ENCODE data around the gene FNBP1. TPM values are rescaled to one million over a fixed set of nuclear protein-coding genes. Genes with fewer than 3 reads are reported as not detected.

FNBP1 gene
- total and polyA plus RNA-seq, 10 of the 15 experiments (the other 5 are each of a cell fraction or from before 2014, with no cell fraction given), result 64.5 to 353 (median 179) TPM

DNA sequence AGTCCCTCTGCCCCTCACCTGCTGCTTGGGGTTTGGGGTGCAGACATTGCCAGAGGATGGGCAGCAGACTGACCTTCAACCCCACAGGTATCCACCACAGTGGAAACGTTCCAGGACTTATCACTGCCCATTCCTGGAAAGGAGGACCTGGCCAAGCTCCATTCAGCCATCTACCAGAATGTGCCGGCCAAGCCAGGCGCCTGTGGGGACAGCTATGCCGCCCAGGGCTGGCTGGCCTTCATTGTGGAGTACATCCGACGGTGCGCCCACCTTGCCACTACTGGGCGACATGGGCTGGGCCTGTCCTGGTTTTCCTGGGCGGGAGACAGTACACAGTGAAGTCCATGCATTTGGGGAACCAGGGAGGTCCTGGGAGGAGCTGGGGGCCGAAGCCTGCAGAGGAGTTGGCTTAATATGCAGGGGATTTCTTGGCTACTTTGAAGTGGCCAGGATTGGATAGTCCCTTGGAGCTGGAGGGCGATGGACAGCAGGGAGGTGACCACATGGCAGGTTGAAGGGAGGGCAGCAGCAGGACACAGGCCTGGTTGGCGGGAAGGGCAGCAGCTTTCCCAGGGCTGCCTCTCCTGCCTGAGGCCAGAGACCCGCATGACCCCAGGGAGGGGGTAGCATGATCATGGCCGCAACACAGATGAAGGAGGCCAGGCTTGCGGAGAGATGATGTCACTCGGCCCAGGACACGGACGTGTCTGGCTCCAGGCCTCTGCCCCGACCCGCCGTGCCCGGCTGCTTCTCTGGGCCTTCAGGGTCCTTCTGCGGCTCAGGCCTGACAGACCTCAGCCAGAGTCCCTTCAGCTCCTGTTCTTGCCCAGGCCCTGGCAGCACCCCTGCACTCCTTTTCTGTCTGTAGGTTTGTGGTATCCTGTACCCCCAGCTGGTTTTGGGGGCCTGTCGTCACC lies 173.1 kb downstream of the FNBP1 start:
- ChIA-PET RAD21 (ENCODE audit: unreplicated experiment) (no interaction called here), SMC1A (ENCODE audit: uncharacterized antibody, unreplicated experiment) (interaction anchor here (0.6 kb wide), 1 partner anchor 344 kb away, joined by 3 read pairs; no protein-coding TSS in a partner anchor), CTCF (no interaction called here), POLR2A (no interaction called here)
- Histone ChIP-seq H3K79me2 (ENCODE audit: control insufficient read depth, insufficient read depth, low read length) (no peaks in the 10 kb centered on the region), H2AFZ (ENCODE audit: control insufficient read depth, low read depth, low read length) (no peak overlapping the region), H3K36me3 (ENCODE audit: control insufficient read depth in 2 of 2, insufficient read depth in 2 of 2, low read length in 1 of 2) (peaks cover 0 to 2% of the 10 kb centered on the region in 2 experiments; a peak in 3 of 4 replicates), H4K20me1 (ENCODE audit: control insufficient read depth, insufficient read depth) (no peaks in the 10 kb centered on the region), H3K27me3 (replicated peaks in 1 of 2; ENCODE audit: control insufficient read depth in 2 of 2, insufficient read depth in 2 of 2, low read length in 1 of 2) (no peaks in the 10 kb centered on the region), H3K4me3 (no peak overlapping the region), H3K4me2 (ENCODE audit: control insufficient read depth, insufficient read depth) (no peak overlapping the region), H3K27ac (ENCODE audit: control insufficient read depth, insufficient read depth) (no peak overlapping the region), H3K9me3 (replicated peaks; ENCODE audit: control insufficient read depth, insufficient read depth, low read length) (no peaks in the 10 kb centered on the region), H3K9ac (ENCODE audit: control insufficient read depth, insufficient read depth, low read length) (no peak overlapping the region), H3K4me1 (ENCODE audit: control insufficient read depth, insufficient read depth, low read length) (peaks cover 5% of the 10 kb centered on the region)
- FAIRE-seq, result no peak
- WGBS (ENCODE audit: insufficient coverage, insufficient replicate concordance, low lambda C conversion rate, missing lambda C conversion rate), result 86% methylated on average over 21 of the region's 24 CpGs
- TF ChIP-seq POLR2A (IDR thresholded peaks at IDR 0.05; ENCODE audit: low read depth, low read length), result peak; percentile 31; the same call in 1 of the 2 replicates
- TF ChIP-seq, protein P1, sequence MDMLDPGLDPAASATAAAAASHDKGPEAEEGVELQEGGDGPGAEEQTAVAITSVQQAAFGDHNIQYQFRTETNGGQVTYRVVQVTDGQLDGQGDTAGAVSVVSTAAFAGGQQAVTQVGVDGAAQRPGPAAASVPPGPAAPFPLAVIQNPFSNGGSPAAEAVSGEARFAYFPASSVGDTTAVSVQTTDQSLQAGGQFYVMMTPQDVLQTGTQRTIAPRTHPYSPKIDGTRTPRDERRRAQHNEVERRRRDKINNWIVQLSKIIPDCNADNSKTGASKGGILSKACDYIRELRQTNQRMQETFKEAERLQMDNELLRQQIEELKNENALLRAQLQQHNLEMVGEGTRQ (IDR thresholded peaks at IDR 0.05; ENCODE audit: borderline replicate concordance, low read depth, low read length), result no peak
- intact Hi-C loops (cut with micrococcal nuclease; ENCODE audit: unreplicated experiment), result no loop called here
- DNase-seq (ENCODE audit: low read depth, low spot score), result no peak
- no peak for ATAC-seq
- BruUV-seq (replicated peaks), result no TSS peak
- in situ Hi-C loops (cut with MboI), result loop anchor here (10.0 kb wide), 1 partner anchor 375 kb away; no protein-coding TSS in a partner anchor

GRCh38 chr9:129868872-129869486 lies 174.0 kb downstream of the FNBP1 start:
- Histone ChIP-seq H3K27me3 (replicated peaks in 1 of 2; ENCODE audit: control insufficient read depth in 2 of 2, insufficient read depth in 2 of 2, low read length in 1 of 2) (no peaks in the 10 kb centered on the region), H3K9ac (ENCODE audit: control insufficient read depth, insufficient read depth, low read length) (no peak overlapping the region), H2AFZ (ENCODE audit: control insufficient read depth, low read depth, low read length) (no peak overlapping the region), H3K36me3 (ENCODE audit: control insufficient read depth in 2 of 2, insufficient read depth in 2 of 2, low read length in 1 of 2) (peaks cover 0 to 2% of the 10 kb centered on the region in 2 experiments; a peak in 3 of 4 replicates), H3K4me1 (ENCODE audit: control insufficient read depth, insufficient read depth, low read length) (peaks cover 5% of the 10 kb centered on the region), H3K4me2 (ENCODE audit: control insufficient read depth, insufficient read depth) (no peak overlapping the region), H3K4me3 (no peak overlapping the region), H3K27ac (ENCODE audit: control insufficient read depth, insufficient read depth) (no peak overlapping the region), H3K9me3 (replicated peaks; ENCODE audit: control insufficient read depth, insufficient read depth, low read length) (no peaks in the 10 kb centered on the region), H4K20me1 (ENCODE audit: control insufficient read depth, insufficient read depth) (no peaks in the 10 kb centered on the region), H3K79me2 (ENCODE audit: control insufficient read depth, insufficient read depth, low read length) (no peaks in the 10 kb centered on the region)
- ChIA-PET CTCF (no interaction called here), RAD21 (ENCODE audit: unreplicated experiment) (no interaction called here), SMC1A (ENCODE audit: uncharacterized antibody, unreplicated experiment) (no interaction called here), POLR2A (no interaction called here)
- FAIRE-seq (no peak), DNase-seq (ENCODE audit: low read depth, low spot score) (no peak), ATAC-seq (peak; percentile 38)
- TF ChIP-seq RELA (IDR thresholded peaks at IDR 0.05; ENCODE audit: borderline replicate concordance, partially characterized antibody), result no peak
- TF ChIP-seq IRF4 (IDR thresholded peaks at IDR 0.05; ENCODE audit: low read depth, low read length), result no peak
- TF ChIP-seq TCF3 (IDR thresholded peaks at IDR 0.05; ENCODE audit: borderline replicate concordance, insufficient read depth, low read depth, low read length), result no peak
- TF ChIP-seq MYB (IDR thresholded peaks at IDR 0.05; ENCODE audit: borderline replicate concordance, low read depth, low read length), result no peak
- TF ChIP-seq SUPT20H (IDR thresholded peaks at IDR 0.05; ENCODE audit: borderline replicate concordance, control insufficient read depth, low read depth, low read length), result no peak
- no peak for TF ChIP-seq ZNF217 (IDR thresholded peaks at IDR 0.05)
- peak; percentile 9; the same call in 1 of the 2 replicates for TF ChIP-seq POLR2A (IDR thresholded peaks at IDR 0.05; ENCODE audit: low read depth, low read length)
- no TSS peak for BruUV-seq (replicated peaks)
- intact Hi-C loops (cut with micrococcal nuclease; ENCODE audit: unreplicated experiment) (no loop called here), in situ Hi-C loops (cut with MboI) (no loop called here)
- WGBS (ENCODE audit: insufficient coverage, insufficient replicate concordance, low lambda C conversion rate, missing lambda C conversion rate), result 57% methylated on average over 28 of the region's 28 CpGs
